MM.1S (cell line): Measurements from ENCODE around the gene NIN.

Experiments
- DNase-seq: peaks from one replicate; pipeline ENCODE4 v3.0.0-alpha.2; 2015
- H2AFZ ChIP-seq: fragments of 300-600 bp; sonication (generic); 2 replicates; pipeline ENCODE4 v1.6.0; 2016; ENCODE audit warnings: antibody characterized with exemption, low read length
- H3F3A ChIP-seq: fragments of 300-600 bp; sonication (generic); 2 replicates; pipeline ENCODE4 v1.6.1; 2016; ENCODE audit warnings: mild to moderate bottlenecking, antibody characterized with exemption, low read length, moderate library complexity, mixed read lengths; ENCODE audit not compliant: insufficient read depth
- H3K27ac ChIP-seq: fragments of 300-600 bp; sonication (generic); 2 replicates; pipeline ENCODE4 v1.5.1; 2016; ENCODE audit warnings: mild to moderate bottlenecking, low read length
- H3K27me3 ChIP-seq: fragments of 300-600 bp; sonication (generic); replicated peaks from 2 replicates; pipeline ENCODE4 v1.6.0; 2016; ENCODE audit warnings: low read length; ENCODE audit not compliant: insufficient read depth
- H3K36me3 ChIP-seq: fragments of 300-600 bp; sonication (generic); replicated peaks from 2 replicates; pipeline ENCODE4 v1.6.1; 2016; ENCODE audit warnings: mild to moderate bottlenecking, low read length, mixed read lengths; ENCODE audit not compliant: insufficient read depth
- H3K4me1 ChIP-seq: fragments of 300-600 bp; sonication (generic); 2 replicates; pipeline ENCODE4 v1.6.1; 2016; ENCODE audit warnings: low read length, mixed read lengths
- H3K4me2 ChIP-seq: fragments of 300-600 bp; sonication (generic); 2 replicates; pipeline ENCODE4 v1.6.0; 2016; ENCODE audit warnings: low read depth, low read length
- H3K4me3 ChIP-seq: fragments of 300-600 bp; sonication (generic); 2 replicates; pipeline ENCODE4 v1.5.1; 2016; ENCODE audit warnings: low read length, mixed read lengths
- H3K79me2 ChIP-seq: fragments of 300-600 bp; sonication (generic); 2 replicates; pipeline ENCODE4 v1.6.1; 2016; ENCODE audit warnings: mixed run types, low read length, mixed read lengths
- H3K9ac ChIP-seq: fragments of 300-600 bp; sonication (generic); 2 replicates; pipeline ENCODE4 v1.6.1; 2016; ENCODE audit warnings: low read length, mixed read lengths
- H3K9me2 ChIP-seq: fragments of 300-600 bp; sonication (generic); replicated peaks from 2 replicates; pipeline ENCODE4 v1.6.1; 2016; ENCODE audit warnings: mild to moderate bottlenecking, low read length, mixed read lengths; ENCODE audit not compliant: insufficient read depth
- H3K9me3 ChIP-seq: fragments of 300-600 bp; sonication (generic); replicated peaks from 2 replicates; pipeline ENCODE4 v1.6.1; 2016; ENCODE audit warnings: mild to moderate bottlenecking, low read length, mixed read lengths; ENCODE audit not compliant: insufficient read depth
- H4K20me1 ChIP-seq: fragments of 300-600 bp; sonication (generic); 2 replicates; pipeline ENCODE4 v1.6.1; 2016; ENCODE audit warnings: mild to moderate bottlenecking, low read length, moderate library complexity, mixed read lengths; ENCODE audit not compliant: insufficient read depth
- EZH2 ChIP-seq: fragments of 300-600 bp; sonication (generic); optimal IDR thresholded peaks from 2 replicates; pipeline ENCODE3; 2017; ENCODE audit warnings: low read depth, mild to moderate bottlenecking, antibody characterized with exemption, low read length, mixed read lengths
- EZH2phosphoT487 ChIP-seq: fragments of 300-600 bp; sonication (generic); IDR thresholded peaks from 2 replicates; pipeline ENCODE4 v1.6.1; 2018; ENCODE audit warnings: antibody characterized with exemption, low read length
- TF ChIP-seq, protein P1 (sequence below): fragments of 300-600 bp; sonication (generic); IDR thresholded peaks from 2 replicates; pipeline ENCODE4 v1.5.1; 2016; ENCODE audit warnings: antibody characterized with exemption, low read length, mixed read lengths

NIN gene

DNA sequence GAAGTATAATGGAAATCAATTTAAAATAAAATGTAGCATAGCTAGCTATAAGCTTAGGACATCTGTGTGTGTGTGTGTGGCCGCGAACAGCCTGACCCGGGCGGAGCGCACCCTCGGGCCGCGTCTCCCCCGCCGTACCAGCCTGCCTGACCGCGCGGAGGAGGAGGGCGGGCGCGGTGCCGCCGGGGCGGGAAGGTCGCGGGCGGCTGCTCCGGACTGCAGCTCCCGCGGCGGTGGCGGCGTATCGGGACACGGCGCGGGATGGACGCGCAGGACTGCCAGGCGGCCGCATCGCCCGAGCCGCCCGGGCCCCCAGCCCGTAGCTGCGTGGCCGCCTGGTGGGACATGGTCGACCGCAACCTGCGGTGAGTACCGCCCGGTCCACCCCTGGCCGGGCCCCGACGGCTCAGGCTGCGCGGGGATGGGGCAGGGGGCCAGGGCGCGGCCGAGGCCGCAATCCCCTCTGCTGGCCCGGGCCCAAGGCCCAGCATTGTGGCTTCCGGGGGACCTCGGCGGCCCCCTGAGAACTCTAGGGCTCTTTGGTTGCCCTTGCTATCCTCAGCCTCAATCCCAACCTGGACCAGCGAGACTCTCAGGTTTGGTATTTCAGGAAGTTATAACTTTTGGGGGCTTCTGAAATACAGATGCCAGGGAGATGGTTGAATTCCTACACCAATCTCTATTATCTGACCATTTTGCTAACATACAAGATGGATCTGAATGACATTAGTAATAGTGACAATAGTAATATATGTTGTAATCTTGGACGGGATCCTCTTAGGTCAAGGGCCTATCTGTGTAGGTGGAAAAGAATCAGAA is 41.2 kb upstream of the NIN start, which contains the start of gene ABHD12B:
Gene ABHD12B, plus strand, starts transcription at position 140 of the 819 bp plus-strand sequence. Its CDS starts 122 bp downstream, at position 262.
- no peaks in the 10 kb centered on the region for H3K27me3 ChIP-seq
- H3F3A ChIP-seq = peaks cover 6% of the 10 kb centered on the region; the same call in 1 of the 2 replicates
- H4K20me1 ChIP-seq = no peaks in the 10 kb centered on the region
- DNase-seq = no peak
- H3K27ac ChIP-seq = no peak within 1 kb of the TSS
- H2AFZ ChIP-seq = no peak within 1 kb of the TSS
- no peaks in the 10 kb centered on the region for H3K9me3 ChIP-seq
- H3K36me3 ChIP-seq = no peaks in the 10 kb centered on the region
- H3K4me2 ChIP-seq = no peak within 1 kb of the TSS
- H3K9ac ChIP-seq = no peak within 1 kb of the TSS
- TF ChIP-seq, protein P1, sequence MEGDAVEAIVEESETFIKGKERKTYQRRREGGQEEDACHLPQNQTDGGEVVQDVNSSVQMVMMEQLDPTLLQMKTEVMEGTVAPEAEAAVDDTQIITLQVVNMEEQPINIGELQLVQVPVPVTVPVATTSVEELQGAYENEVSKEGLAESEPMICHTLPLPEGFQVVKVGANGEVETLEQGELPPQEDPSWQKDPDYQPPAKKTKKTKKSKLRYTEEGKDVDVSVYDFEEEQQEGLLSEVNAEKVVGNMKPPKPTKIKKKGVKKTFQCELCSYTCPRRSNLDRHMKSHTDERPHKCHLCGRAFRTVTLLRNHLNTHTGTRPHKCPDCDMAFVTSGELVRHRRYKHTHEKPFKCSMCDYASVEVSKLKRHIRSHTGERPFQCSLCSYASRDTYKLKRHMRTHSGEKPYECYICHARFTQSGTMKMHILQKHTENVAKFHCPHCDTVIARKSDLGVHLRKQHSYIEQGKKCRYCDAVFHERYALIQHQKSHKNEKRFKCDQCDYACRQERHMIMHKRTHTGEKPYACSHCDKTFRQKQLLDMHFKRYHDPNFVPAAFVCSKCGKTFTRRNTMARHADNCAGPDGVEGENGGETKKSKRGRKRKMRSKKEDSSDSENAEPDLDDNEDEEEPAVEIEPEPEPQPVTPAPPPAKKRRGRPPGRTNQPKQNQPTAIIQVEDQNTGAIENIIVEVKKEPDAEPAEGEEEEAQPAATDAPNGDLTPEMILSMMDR = no peak
- TF ChIP-seq EZH2 (no peak), EZH2phosphoT487 (no peak)
- no peaks in the 10 kb centered on the region for H3K9me2 ChIP-seq
- no peak within 1 kb of the TSS for H3K4me3 ChIP-seq
- no peaks in the 10 kb centered on the region for H3K79me2 ChIP-seq
- H3K4me1 ChIP-seq = peaks cover 15% of the 10 kb centered on the region

DNA sequence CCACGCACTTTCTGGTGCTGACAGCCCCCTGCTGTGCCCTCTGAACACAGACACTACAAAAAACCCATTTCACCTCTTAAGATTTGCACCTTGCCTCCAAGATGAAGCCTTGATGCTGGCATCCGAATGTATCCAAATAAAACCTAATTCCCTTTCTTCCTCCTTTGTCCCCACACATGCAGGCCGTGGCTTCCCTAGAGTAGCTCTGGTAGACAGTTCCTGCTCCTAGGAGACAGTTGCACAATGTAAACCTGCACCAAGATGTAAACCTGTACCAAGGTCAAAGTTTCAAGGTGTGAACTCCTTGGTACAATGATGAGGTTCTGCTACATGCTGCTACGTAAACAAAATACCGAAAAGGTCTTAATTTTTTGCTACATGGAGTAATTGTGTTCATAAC is 40.3 kb upstream of the NIN start:
- Histone ChIP-seq H3F3A (peaks cover 6% of the 10 kb centered on the region; the same call in 1 of the 2 replicates), H3K9me3 (no peaks in the 10 kb centered on the region), H3K27me3 (no peaks in the 10 kb centered on the region), H3K4me1 (peaks cover 15% of the 10 kb centered on the region), H2AFZ (no peak overlapping the region), H3K4me2 (no peak overlapping the region), H3K9me2 (no peaks in the 10 kb centered on the region), H3K9ac (no peak overlapping the region), H3K36me3 (no peaks in the 10 kb centered on the region), H3K79me2 (no peaks in the 10 kb centered on the region), H4K20me1 (no peaks in the 10 kb centered on the region), H3K27ac (no peak overlapping the region), H3K4me3 (no peak overlapping the region)
- TF ChIP-seq EZH2 (no peak), EZH2phosphoT487 (no peak)
- TF ChIP-seq, protein P1 = no peak
- DNase-seq = no peak

DNA sequence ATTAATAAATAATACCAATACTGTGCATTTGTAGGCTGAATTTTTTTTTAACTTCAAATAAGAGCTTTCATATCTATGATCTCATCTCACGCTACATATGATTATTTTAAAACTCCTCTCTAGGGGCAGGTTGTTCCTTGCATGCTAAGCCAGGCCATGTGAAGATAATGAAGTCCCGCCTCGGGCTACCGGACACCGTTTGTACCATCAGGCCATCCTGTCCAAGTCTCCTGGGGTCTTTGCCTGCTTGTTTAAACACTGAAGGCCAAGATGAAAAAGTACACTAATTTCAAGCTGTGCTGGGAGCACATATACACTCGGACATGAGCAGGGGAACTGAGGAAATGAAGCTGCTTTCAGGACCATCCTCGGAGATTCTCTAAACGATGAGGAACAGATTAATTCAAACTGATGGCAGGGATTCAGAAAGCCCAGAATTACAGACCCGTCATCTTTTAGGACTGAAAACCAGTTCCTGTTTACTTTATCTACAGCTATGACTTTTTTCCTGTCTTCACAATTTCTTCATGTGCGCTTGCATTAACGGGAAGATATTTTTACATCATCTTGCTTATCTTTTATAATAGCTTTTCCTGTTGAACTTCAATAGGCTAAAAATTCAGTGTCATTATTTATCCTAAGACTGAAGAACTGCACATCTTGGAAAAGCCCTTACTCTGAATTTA is 34.6 kb upstream of the NIN start:
- no peaks in the 10 kb centered on the region for H3K27me3 ChIP-seq
- no peak overlapping the region for H3K4me2 ChIP-seq
- H3K36me3 ChIP-seq = no peaks in the 10 kb centered on the region
- no peaks in the 10 kb centered on the region for H3K9me2 ChIP-seq
- no peak overlapping the region for H3K9ac ChIP-seq
- H4K20me1 ChIP-seq = no peaks in the 10 kb centered on the region
- H3F3A ChIP-seq = no peaks in the 10 kb centered on the region
- TF ChIP-seq EZH2phosphoT487 = no peak
- TF ChIP-seq, protein P1 = no peak
- no peak for TF ChIP-seq EZH2
- no peaks in the 10 kb centered on the region for H3K79me2 ChIP-seq
- no peaks in the 10 kb centered on the region for H3K4me1 ChIP-seq
- DNase-seq = no peak
- H2AFZ ChIP-seq = no peak overlapping the region
- H3K4me3 ChIP-seq = no peak overlapping the region
- no peak overlapping the region for H3K27ac ChIP-seq
- H3K9me3 ChIP-seq = no peaks in the 10 kb centered on the region
